A549 (cell line): ENCODE measurements around the gene GJD3.

Experiments used
- BHLHE40 ChIP-seq: IDR thresholded peaks from 2 replicates; pipeline ENCODE4 v1.6.1; 2012; ENCODE audit warnings: low read depth, low read length, inconsistent platforms
- EP300 ChIP-seq, 2 experiments: fragments of >200 bp; sonication (Bioruptor Twin); formaldehyde crosslinking; IDR thresholded peaks; 2 replicates in 1 of 2; 3 replicates in 1 of 2; pipeline ENCODE4 v1.6.1; 2016 to 2017
- HDAC2 ChIP-seq: fragments of 200-600 bp; sonication (generic); IDR thresholded peaks from 2 replicates; pipeline ENCODE4 v1.6.1; 2016
- MAZ ChIP-seq: fragments of 150-350 bp; IDR thresholded peaks from 2 replicates; pipeline ENCODE4 v1.6.1; 2014; ENCODE audit warnings: antibody characterized with exemption, low read depth, low read length, borderline replicate concordance
- NR3C1 ChIP-seq: fragments of >200 bp; sonication (Bioruptor Twin); formaldehyde crosslinking; IDR thresholded peaks from 3 replicates; pipeline ENCODE4 v1.6.1; 2017
- POLR2A ChIP-seq: IDR thresholded peaks from 2 replicates; pipeline ENCODE4 v1.6.1; 2012; ENCODE audit warnings: mild to moderate bottlenecking, low read length
- RAD21 ChIP-seq, 2 experiments: fragments of >200 bp in 1 of 2; sonication (Bioruptor Twin) in 1 of 2; formaldehyde crosslinking in 1 of 2; IDR thresholded peaks in 1 of 2; conservative IDR thresholded peaks in 1 of 2; 2 replicates in 1 of 2; 3 replicates in 1 of 2; pipeline ENCODE4 v1.6.1; 2012 to 2018; ENCODE audit warnings: inconsistent platforms in 1 of 2
- RFX5 ChIP-seq: fragments of 450-650 bp; IDR thresholded peaks from 2 replicates; pipeline ENCODE4 v1.7.1; 2014; ENCODE audit warnings: antibody characterized with exemption, mild to moderate bottlenecking, moderate library complexity
- ZSCAN20 ChIP-seq: fragments of 250-450 bp; sonication (Bioruptor Pico); IDR thresholded peaks from 2 replicates; pipeline ENCODE4 v1.8.0; 2022; ENCODE audit warnings: mild to moderate bottlenecking, moderate library complexity
- TF ChIP-seq, protein P1 (sequence below): fragments of >200 bp; sonication (Bioruptor Twin); formaldehyde crosslinking; IDR thresholded peaks from 3 replicates; pipeline ENCODE4 v1.5.1; 2016

DNA sequence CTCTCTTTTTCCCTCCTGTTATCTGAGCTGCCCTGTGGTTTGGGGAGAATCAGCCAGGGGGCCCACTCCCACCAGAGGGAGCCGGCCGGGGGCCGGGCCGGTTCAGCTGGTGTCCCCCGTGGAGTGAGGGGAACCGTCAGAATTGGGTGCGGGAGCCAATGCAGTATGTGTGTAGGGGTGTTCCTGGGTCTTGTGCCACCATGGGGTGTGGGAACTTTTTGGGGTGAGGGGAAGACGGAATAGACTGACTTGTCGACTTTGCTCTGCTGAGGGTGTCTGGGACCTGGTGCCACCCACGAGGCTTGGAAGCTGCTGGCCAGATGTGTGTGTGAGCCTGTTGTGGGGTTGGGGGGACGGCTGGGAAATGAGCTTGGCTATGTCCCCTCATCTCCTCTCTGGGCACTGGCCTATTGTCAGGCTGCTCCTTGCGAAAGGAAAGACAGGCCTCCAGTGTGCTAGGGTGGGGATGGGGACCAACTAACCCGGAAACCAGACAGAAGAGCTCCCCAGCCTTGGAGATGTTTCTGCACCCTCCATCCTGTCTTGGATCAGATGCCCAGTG, 45.6 kb downstream of the GJD3 start:
- TF ChIP-seq BHLHE40 (no peak), HDAC2 (no peak), POLR2A (no peak), NR3C1 (no peak), ZSCAN20 (CRISPR knock-in tag) (no peak), RAD21 (conservative IDR thresholded peaks at IDR 0.05 in 1 of 2, IDR thresholded peaks at IDR 0.05 in 1 of 2) (no peak), RFX5 (no peak), MAZ (no peak), EP300 (IDR thresholded peaks at IDR 0.05) (no peak)
- TF ChIP-seq, protein P1, sequence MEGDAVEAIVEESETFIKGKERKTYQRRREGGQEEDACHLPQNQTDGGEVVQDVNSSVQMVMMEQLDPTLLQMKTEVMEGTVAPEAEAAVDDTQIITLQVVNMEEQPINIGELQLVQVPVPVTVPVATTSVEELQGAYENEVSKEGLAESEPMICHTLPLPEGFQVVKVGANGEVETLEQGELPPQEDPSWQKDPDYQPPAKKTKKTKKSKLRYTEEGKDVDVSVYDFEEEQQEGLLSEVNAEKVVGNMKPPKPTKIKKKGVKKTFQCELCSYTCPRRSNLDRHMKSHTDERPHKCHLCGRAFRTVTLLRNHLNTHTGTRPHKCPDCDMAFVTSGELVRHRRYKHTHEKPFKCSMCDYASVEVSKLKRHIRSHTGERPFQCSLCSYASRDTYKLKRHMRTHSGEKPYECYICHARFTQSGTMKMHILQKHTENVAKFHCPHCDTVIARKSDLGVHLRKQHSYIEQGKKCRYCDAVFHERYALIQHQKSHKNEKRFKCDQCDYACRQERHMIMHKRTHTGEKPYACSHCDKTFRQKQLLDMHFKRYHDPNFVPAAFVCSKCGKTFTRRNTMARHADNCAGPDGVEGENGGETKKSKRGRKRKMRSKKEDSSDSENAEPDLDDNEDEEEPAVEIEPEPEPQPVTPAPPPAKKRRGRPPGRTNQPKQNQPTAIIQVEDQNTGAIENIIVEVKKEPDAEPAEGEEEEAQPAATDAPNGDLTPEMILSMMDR: no peak
